CD1c-positive myeloid dendritic cell (primary cell): ENCODE data around the gene SHISA3.

Source experiments
- DNase-seq: peaks from one replicate; pipeline ENCODE4 v3.0.0-alpha.2; 2016; ENCODE audit errors: extremely low spot score

Gene SHISA3

DNA sequence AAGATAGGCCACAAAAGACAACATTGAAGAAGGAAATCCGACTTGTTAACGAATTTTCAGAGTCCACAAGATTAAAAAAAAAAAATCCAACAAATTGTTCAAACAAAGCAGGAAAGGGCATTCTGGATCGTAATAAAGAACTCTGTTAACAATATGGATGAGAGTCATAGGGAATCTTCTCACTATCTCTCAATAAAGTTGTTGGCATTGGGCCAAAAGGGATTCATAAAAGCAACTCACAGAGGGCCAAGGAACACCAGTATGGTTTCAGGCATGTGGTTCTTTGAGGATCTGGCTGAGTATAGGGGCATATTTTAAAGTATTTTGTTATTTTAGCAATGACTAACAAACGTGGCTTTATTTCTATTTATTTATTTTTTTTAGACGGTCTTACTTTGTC is 49.5 kb downstream of the SHISA3 start:
- no peak for DNase-seq
